IMR-90 (cell line): Measurements from ENCODE around the gene ZNF214. TPM values are rescaled to one million over a fixed set of nuclear protein-coding genes. Genes with fewer than 3 reads are reported as not detected.

Experiments used
- ATAC-seq: fragments of 200-7000 bp; cut with Tn5 transposase; 2 replicates; pipeline ENCODE4 v1.9.1; 2020; ENCODE audit warnings: low read depth, mild to moderate bottlenecking, moderate library complexity
- BruUV-seq: library from RNA; stranded (reverse); fragments of 400-500 nt; replicated peaks from 2 replicates; lab custom pipeline; 2021; lab: Mats Ljungman, UMichigan
- CTCF ChIA-PET: fragments of 300-600 bp; formaldehyde crosslinking; extraction: SDS; loops from one replicate; lab custom pipeline; 2021; ENCODE audit warnings: antibody characterized with exemption; lab: Yijun Ruan, JAX
- POLR2A ChIA-PET: fragments of 300-600 bp; sonication (Branson Sonifier 250); formaldehyde crosslinking; loops from one replicate; lab custom pipeline; 2022; ENCODE audit warnings: antibody characterized with exemption; ENCODE audit not compliant: unreplicated experiment; lab: Charles Lee
- DNase-seq: peaks from one replicate; pipeline ENCODE4 v3.0.0; 2013
- H2AFZ ChIP-seq: replicated peaks from 2 replicates; pipeline ENCODE3; 2013; ENCODE audit warnings: low read length, mild to moderate bottlenecking; ENCODE audit not compliant: poor library complexity
- H2AK5ac ChIP-seq: 2 replicates; pipeline ENCODE4 v1.6.1; 2013; ENCODE audit warnings: low read depth, low read length, inconsistent platforms
- H2AK9ac ChIP-seq: replicated peaks from 2 replicates; pipeline ENCODE3; 2013; ENCODE audit warnings: mild to moderate bottlenecking, low read depth, low read length, moderate library complexity; ENCODE audit not compliant: poor library complexity
- H2BK120ac ChIP-seq: 2 replicates; pipeline ENCODE4 v1.6.1; 2013; ENCODE audit warnings: low read depth, low read length, inconsistent platforms
- H2BK15ac ChIP-seq: 3 replicates; pipeline ENCODE4 v1.6.1; 2013; ENCODE audit warnings: low read depth, low read length, inconsistent platforms
- H2BK20ac ChIP-seq: 2 replicates; pipeline ENCODE4 v1.6.1; 2013; ENCODE audit warnings: low read depth, mild to moderate bottlenecking, inconsistent platforms, low read length, moderate library complexity
- H2BK5ac ChIP-seq: 2 replicates; pipeline ENCODE4 v1.6.1; 2013; ENCODE audit warnings: mild to moderate bottlenecking, low read depth, low read length, inconsistent platforms; ENCODE audit not compliant: poor library complexity, severe bottlenecking
- H3K14ac ChIP-seq: replicated peaks from 2 replicates; pipeline ENCODE4 v1.6.1; 2013; ENCODE audit warnings: low read depth, low read length, inconsistent platforms
- H3K18ac ChIP-seq: 2 replicates; pipeline ENCODE4 v1.6.1; 2013; ENCODE audit warnings: low read depth, low read length, control low read depth
- H3K23ac ChIP-seq: 2 replicates; pipeline ENCODE4 v1.6.1; 2013; ENCODE audit warnings: low read depth, low read length, inconsistent platforms
- H3K27ac ChIP-seq: 2 replicates; pipeline ENCODE4 v1.5.1; 2013; ENCODE audit warnings: mild to moderate bottlenecking, control low read depth, low read length; ENCODE audit not compliant: insufficient read depth
- H3K27me3 ChIP-seq: 2 replicates; pipeline ENCODE4 v1.6.1; 2013; ENCODE audit warnings: low read length; ENCODE audit not compliant: control insufficient read depth, insufficient read depth
- H3K36me3 ChIP-seq: 2 replicates; pipeline ENCODE4 v1.6.1; 2013; ENCODE audit warnings: low read length, mixed read lengths; ENCODE audit not compliant: control insufficient read depth, insufficient read depth
- H3K4ac ChIP-seq: 2 replicates; pipeline ENCODE4 v1.6.1; 2013; ENCODE audit warnings: low read depth, low read length, inconsistent platforms
- H3K4me1 ChIP-seq: 2 replicates; pipeline ENCODE4 v1.6.1; 2013; ENCODE audit warnings: low read length, mixed read lengths; ENCODE audit not compliant: control insufficient read depth, insufficient read depth
- H3K4me2 ChIP-seq: 2 replicates; pipeline ENCODE4 v1.6.1; 2013; ENCODE audit warnings: low read depth, mild to moderate bottlenecking, control low read depth, low read length, moderate library complexity
- H3K4me3 ChIP-seq: 2 replicates; pipeline ENCODE4 v1.5.1; 2013; ENCODE audit warnings: low read depth, mild to moderate bottlenecking, control low read depth, low read length, moderate library complexity; ENCODE audit not compliant: insufficient read depth
- H3K56ac ChIP-seq: 2 replicates; pipeline ENCODE4 v1.6.1; 2013; ENCODE audit warnings: low read length, inconsistent platforms; ENCODE audit not compliant: insufficient read depth; ENCODE audit errors: extremely low read depth
- H3K79me1 ChIP-seq, 2 experiments: 2 replicates each; pipeline ENCODE4 v1.6.1; 2013; ENCODE audit warnings: low read length in 2 of 2, inconsistent platforms in 1 of 2, low read depth in 1 of 2
- H3K9ac ChIP-seq: 2 replicates; pipeline ENCODE4 v1.6.1; 2013; ENCODE audit warnings: low read depth, low read length, control low read depth
- H3K9me1 ChIP-seq: 2 replicates; pipeline ENCODE4 v1.6.1; 2013; ENCODE audit warnings: low read length, inconsistent platforms; ENCODE audit not compliant: insufficient read depth
- H3K9me3 ChIP-seq: 2 replicates; pipeline ENCODE4 v1.6.1; 2013; ENCODE audit warnings: low read length; ENCODE audit not compliant: control insufficient read depth, insufficient read depth
- H4K20me1 ChIP-seq: 2 replicates; pipeline ENCODE4 v1.6.1; 2013; ENCODE audit warnings: low read length, inconsistent platforms; ENCODE audit not compliant: insufficient read depth
- H4K5ac ChIP-seq: 2 replicates; pipeline ENCODE4 v1.6.1; 2013; ENCODE audit warnings: mild to moderate bottlenecking, low read depth, low read length, control low read depth
- H4K8ac ChIP-seq, 2 experiments: 2 replicates each; pipeline ENCODE4 v1.6.1; 2013; ENCODE audit warnings: low read depth in 2 of 2, low read length in 2 of 2, control low read depth in 1 of 2, inconsistent platforms in 1 of 2
- H4K91ac ChIP-seq: 2 replicates; pipeline ENCODE4 v1.6.1; 2013; ENCODE audit warnings: low read depth, low read length, inconsistent platforms; ENCODE audit not compliant: insufficient read depth
- BHLHE40 ChIP-seq: fragments of 150-350 bp; IDR thresholded peaks from 2 replicates; pipeline ENCODE4 v1.6.1; 2016; ENCODE audit warnings: mild to moderate bottlenecking, low read depth, low read length
- CEBPB ChIP-seq: IDR thresholded peaks from 2 replicates; pipeline ENCODE4 v1.6.1; 2012; ENCODE audit warnings: low read depth, low read length, improper control_type of control experiment
- CHD1 ChIP-seq: IDR thresholded peaks from 2 replicates; pipeline ENCODE4 v1.6.1; 2012; ENCODE audit warnings: low read depth, low read length, improper control_type of control experiment
- ELK1 ChIP-seq: fragments of 150-350 bp; IDR thresholded peaks from 2 replicates; pipeline ENCODE4 v1.6.1; 2016; ENCODE audit warnings: low read depth, mild to moderate bottlenecking, low read length, moderate library complexity, borderline replicate concordance
- FOS ChIP-seq: fragments of 150-350 bp; IDR thresholded peaks from 2 replicates; pipeline ENCODE4 v1.6.1; 2016; ENCODE audit warnings: low read depth, low read length
- MAFK ChIP-seq: IDR thresholded peaks from 2 replicates; pipeline ENCODE4 v1.6.1; 2012; ENCODE audit warnings: low read depth, low read length, improper control_type of control experiment
- MAZ ChIP-seq: IDR thresholded peaks from 2 replicates; pipeline ENCODE4 v1.6.1; 2012; ENCODE audit warnings: low read depth, mild to moderate bottlenecking, low read length, improper control_type of control experiment, moderate library complexity, borderline replicate concordance
- MXI1 ChIP-seq: IDR thresholded peaks from 2 replicates; pipeline ENCODE4 v1.6.1; 2012; ENCODE audit warnings: low read depth, mild to moderate bottlenecking, low read length, moderate library complexity, borderline replicate concordance
- POLR2A ChIP-seq: IDR thresholded peaks from 2 replicates; pipeline ENCODE4 v1.6.1; 2012; ENCODE audit warnings: mild to moderate bottlenecking, low read depth, low read length
- RAD21 ChIP-seq: IDR thresholded peaks from 2 replicates; pipeline ENCODE4 v1.6.1; 2012; ENCODE audit warnings: low read length, improper control_type of control experiment
- RCOR1 ChIP-seq: IDR thresholded peaks from 2 replicates; pipeline ENCODE4 v1.6.1; 2012; ENCODE audit warnings: mild to moderate bottlenecking, low read length, improper control_type of control experiment; ENCODE audit not compliant: insufficient replicate concordance
- RFX5 ChIP-seq: IDR thresholded peaks from 2 replicates; pipeline ENCODE4 v1.8.0; 2012; ENCODE audit warnings: low read depth, mild to moderate bottlenecking, low read length, moderate library complexity
- SMC3 ChIP-seq: fragments of 150-350 bp; IDR thresholded peaks from 2 replicates; pipeline ENCODE4 v1.6.1; 2016; ENCODE audit warnings: low read depth, mild to moderate bottlenecking, antibody characterized with exemption, low read length, moderate library complexity
- WGBS, 2 experiments: methylation state at CpG; one replicate each; pipeline versions ENCODE4 v1.1.5 to v1.1.7; 2013; ENCODE audit warnings: missing lambda C conversion rate in 2 of 2; ENCODE audit not compliant: insufficient read length in 1 of 2; ENCODE audit errors: extremely low coverage in 2 of 2; 5-methylcytosine and 5-hydroxymethylcytosine counted together
- dilution Hi-C: fragments of 300-500 bp; cut with HindIII; formaldehyde crosslinking; loops from one replicate; pipeline ENCODE4 v1.14.3; 2018; ENCODE audit warnings: low sequenced_read_pairs; ENCODE audit not compliant: unreplicated experiment
- in situ Hi-C: fragments of 300-500 bp; cut with MboI; formaldehyde crosslinking; loops from 3 replicates; pipeline ENCODE4 v1.14.3; 2019; ENCODE audit warnings: low sequenced_read_pairs, inconsistent platforms, mixed read lengths
- intact Hi-C: fragments of 100-400 bp; cut with micrococcal nuclease; formaldehyde crosslinking; loops from 2 replicates; pipeline ENCODE4 v1.10.0; 2022
- polyA plus RNA-seq, 3 experiments: library from polyadenylated mRNA; depleted of rRNA; stranded (reverse); fragments of >200 nt; gene quantifications; 2 replicates each; pipeline ENCODE4 v1.2.3, GENCODE V29; 2012; ENCODE audit warnings: low replicate concordance in 1 of 3
- total RNA-seq: library from RNA; depleted of rRNA; stranded (reverse); fragments of >200 nt; gene quantifications from 2 replicates; pipeline ENCODE4 v1.2.3, GENCODE V29; 2012
- TF ChIP-seq, protein P1 (sequence below): fragments of 150-350 bp; IDR thresholded peaks from 2 replicates; pipeline ENCODE4 v1.6.1; 2017; ENCODE audit warnings: mild to moderate bottlenecking, antibody characterized with exemption, low read length, low read depth
- TF ChIP-seq, protein P2 (sequence below): conservative IDR thresholded peaks from 2 replicates; pipeline ENCODE4 v1.5.1; 2012; ENCODE audit warnings: mild to moderate bottlenecking, low read depth, low read length, improper control_type of control experiment

Gene ZNF214
- total and polyA plus RNA-seq, 2 of the 4 experiments (the other 2 are of a cell fraction), result 0.82 to 2.5 TPM

- Histone ChIP-seq H2AK5ac (no peak overlapping the region), H3K27me3 (0 out of 2 replicates have a peak, but pooled peaks cover 1% of the 10 kb centered on the region), H3K4ac (peak overlapping the region; percentile 39; the same call in 1 of the 2 replicates), H4K20me1 (no peaks in the 10 kb centered on the region), H4K8ac (no peak overlapping the region), H2AFZ (no peak overlapping the region), H3K27ac (no peak overlapping the region), H2AK9ac (no peak overlapping the region), H2BK15ac (no peak overlapping the region), H3K18ac (no peak overlapping the region), H3K9me1 (no peaks in the 10 kb centered on the region), H2BK5ac (no peak overlapping the region), H3K56ac (no peak overlapping the region), H3K14ac (no peak overlapping the region), H3K4me3 (no peak overlapping the region), H4K91ac (no peak overlapping the region), H2BK120ac (0 out of 2 replicates have a peak overlapping the region, but pooled peaks have one; percentile 40), H3K9ac (no peak overlapping the region), H4K5ac (no peak overlapping the region), H2BK20ac (no peak overlapping the region), H3K79me1 (no peaks in the 10 kb centered on the region), H3K9me3 (no peaks in the 10 kb centered on the region), H3K4me1 (no peaks in the 10 kb centered on the region), H3K23ac (no peak overlapping the region), H3K36me3 (no peaks in the 10 kb centered on the region), H3K4me2 (peak overlapping the region; percentile 57)
- WGBS, 2 experiments, result 50% methylated on average over 1 of the region's 3 CpGs; no CpG with 5 or more reads in 1 of the 2 experiments
- POLR2A ChIA-PET, result no interaction called here
- in situ Hi-C loops, result no loop called here
- DNase-seq, result peak; percentile 84
- TF ChIP-seq, protein P1, sequence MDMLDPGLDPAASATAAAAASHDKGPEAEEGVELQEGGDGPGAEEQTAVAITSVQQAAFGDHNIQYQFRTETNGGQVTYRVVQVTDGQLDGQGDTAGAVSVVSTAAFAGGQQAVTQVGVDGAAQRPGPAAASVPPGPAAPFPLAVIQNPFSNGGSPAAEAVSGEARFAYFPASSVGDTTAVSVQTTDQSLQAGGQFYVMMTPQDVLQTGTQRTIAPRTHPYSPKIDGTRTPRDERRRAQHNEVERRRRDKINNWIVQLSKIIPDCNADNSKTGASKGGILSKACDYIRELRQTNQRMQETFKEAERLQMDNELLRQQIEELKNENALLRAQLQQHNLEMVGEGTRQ, result no peak
- TF ChIP-seq ELK1 (no peak), CEBPB (no peak), CHD1 (no peak), POLR2A (no peak), MAZ (no peak), RCOR1 (no peak), MAFK (no peak), SMC3 (no peak), RFX5 (no peak), FOS (no peak), BHLHE40 (no peak), MXI1 (no peak), RAD21 (no peak)
- TF ChIP-seq, protein P2, sequence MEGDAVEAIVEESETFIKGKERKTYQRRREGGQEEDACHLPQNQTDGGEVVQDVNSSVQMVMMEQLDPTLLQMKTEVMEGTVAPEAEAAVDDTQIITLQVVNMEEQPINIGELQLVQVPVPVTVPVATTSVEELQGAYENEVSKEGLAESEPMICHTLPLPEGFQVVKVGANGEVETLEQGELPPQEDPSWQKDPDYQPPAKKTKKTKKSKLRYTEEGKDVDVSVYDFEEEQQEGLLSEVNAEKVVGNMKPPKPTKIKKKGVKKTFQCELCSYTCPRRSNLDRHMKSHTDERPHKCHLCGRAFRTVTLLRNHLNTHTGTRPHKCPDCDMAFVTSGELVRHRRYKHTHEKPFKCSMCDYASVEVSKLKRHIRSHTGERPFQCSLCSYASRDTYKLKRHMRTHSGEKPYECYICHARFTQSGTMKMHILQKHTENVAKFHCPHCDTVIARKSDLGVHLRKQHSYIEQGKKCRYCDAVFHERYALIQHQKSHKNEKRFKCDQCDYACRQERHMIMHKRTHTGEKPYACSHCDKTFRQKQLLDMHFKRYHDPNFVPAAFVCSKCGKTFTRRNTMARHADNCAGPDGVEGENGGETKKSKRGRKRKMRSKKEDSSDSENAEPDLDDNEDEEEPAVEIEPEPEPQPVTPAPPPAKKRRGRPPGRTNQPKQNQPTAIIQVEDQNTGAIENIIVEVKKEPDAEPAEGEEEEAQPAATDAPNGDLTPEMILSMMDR, result no peak
- peak; percentile 91 for ATAC-seq
- CTCF ChIA-PET, result interaction anchor here (0.8 to 0.9 kb wide), 2 partner anchors 8 to 11 kb away, joined by 3 read pairs; no protein-coding TSS in a partner anchor
- intact Hi-C loops, result loop anchor here (5.0 kb wide), 1 partner anchor 1089 kb away; no protein-coding TSS in a partner anchor
- no TSS peak for BruUV-seq
- dilution Hi-C loops, result no loop called here
Observed at GRCh38 chr11:7046474-7047175, 26.5 kb upstream of the ZNF214 start.
